Keratinocyte (primary cell): ENCODE measurements around the gene WT1. TPM values are rescaled to one million over a fixed set of nuclear protein-coding genes. Genes with fewer than 3 reads are reported as not detected.
"Not testable (repeated sequence)": the region's sequence is repeated elsewhere in the genome, so short reads cannot be mapped to it uniquely, and the experiment has no call there.

Experiments used
- DNase-seq: peaks from one replicate; pipeline ENCODE4 v3.0.0-alpha.2; 2011; ENCODE audit warnings: low read depth, missing footprints, low spot score
- FAIRE-seq: peaks from 2 replicates; lab custom pipeline; 2011; peaks lifted over from hg19 to GRCh38; lab: Jason Lieb, UNC
- H2AFZ ChIP-seq: 2 replicates; pipeline ENCODE4 v1.6.0; 2012; ENCODE audit warnings: low read length, control low read depth, inconsistent platforms; ENCODE audit not compliant: control insufficient read depth
- H3K27ac ChIP-seq: 2 replicates; pipeline ENCODE4 v1.5.1; 2011; ENCODE audit warnings: low read length; ENCODE audit not compliant: control insufficient read depth, insufficient read depth
- H3K27me3 ChIP-seq: 3 replicates; pipeline ENCODE4 v1.6.0; 2011; ENCODE audit warnings: low read length; ENCODE audit not compliant: control insufficient read depth, insufficient read depth; ENCODE audit errors: extremely low read depth
- H3K36me3 ChIP-seq, 2 experiments: 2 replicates in 1 of 2; 3 replicates in 1 of 2; pipeline ENCODE4 v1.5.1; 2011; ENCODE audit warnings: low read length in 2 of 2, mild to moderate bottlenecking in 1 of 2; ENCODE audit not compliant: control insufficient read depth in 2 of 2, insufficient read depth in 2 of 2; ENCODE audit errors: extremely low read depth in 1 of 2
- H3K4me1 ChIP-seq: 3 replicates; pipeline ENCODE4 v1.5.1; 2011; ENCODE audit warnings: low read length; ENCODE audit not compliant: control insufficient read depth, insufficient read depth; ENCODE audit errors: extremely low read depth
- H3K4me2 ChIP-seq: 3 replicates; pipeline ENCODE4 v1.6.0; 2011; ENCODE audit warnings: low read depth, low read length; ENCODE audit not compliant: control insufficient read depth, insufficient read depth; ENCODE audit errors: extremely low read depth
- H3K4me3 ChIP-seq, 3 experiments: fragments of 200-600 bp in 1 of 3; sonication (generic) in 1 of 3; 2 replicates in 2 of 3; 3 replicates in 1 of 3; pipeline ENCODE4 v1.5.1; 2011 to 2016; ENCODE audit warnings: low read length in 3 of 3, mild to moderate bottlenecking in 3 of 3, control low read depth in 2 of 3, inconsistent platforms in 1 of 3, low read depth in 1 of 3, mixed read lengths in 1 of 3, mixed run types in 1 of 3, moderate library complexity in 1 of 3; ENCODE audit not compliant: control insufficient read depth in 2 of 3, insufficient read depth in 2 of 3; ENCODE audit errors: extremely low read depth in 1 of 3
- H3K79me2 ChIP-seq: 2 replicates; pipeline ENCODE4 v1.6.0; 2012; ENCODE audit warnings: low read length; ENCODE audit not compliant: control insufficient read depth, insufficient read depth
- H3K9ac ChIP-seq: 3 replicates; pipeline ENCODE4 v1.6.0; 2011; ENCODE audit warnings: low read length; ENCODE audit not compliant: control insufficient read depth, insufficient read depth; ENCODE audit errors: extremely low read depth
- H3K9me1 ChIP-seq: 3 replicates; pipeline ENCODE4 v1.6.0; 2011; ENCODE audit warnings: low read length; ENCODE audit not compliant: control insufficient read depth, insufficient read depth; ENCODE audit errors: extremely low read depth
- H3K9me3 ChIP-seq: 2 replicates; pipeline ENCODE4 v1.5.1; 2012; ENCODE audit warnings: low read depth, low read length; ENCODE audit not compliant: control insufficient read depth
- H4K20me1 ChIP-seq: 3 replicates; pipeline ENCODE4 v1.6.0; 2011; ENCODE audit warnings: low read length; ENCODE audit not compliant: control insufficient read depth, insufficient read depth; ENCODE audit errors: extremely low read depth
- EZH2 ChIP-seq: IDR thresholded peaks from one replicate; pipeline ENCODE4 v1.6.1; 2012; ENCODE audit warnings: inconsistent platforms, mild to moderate bottlenecking, low read length, moderate library complexity
- dilution Hi-C: fragments of 300-500 bp; cut with MboI; formaldehyde crosslinking; loops from one replicate; pipeline ENCODE4 v1.7.0; 2020; ENCODE audit warnings: low sequenced_read_pairs; ENCODE audit not compliant: extremely low pct_ligation_motif_present
- polyA plus RNA-seq, 5 experiments: library from polyadenylated mRNA; depleted of rRNA in 3 of 5; stranded (reverse) in 3 of 5; stranded (forward) in 1 of 5; unstranded in 1 of 5; fragments of >200 nt; gene quantifications; 1 replicate in 1 of 5; 2 replicates in 3 of 5; 3 replicates in 1 of 5; pipeline versions ENCODE4 v1.2.1 to v1.2.3, GENCODE V29; 2011 to 2012; ENCODE audit warnings: missing spikeins in 2 of 5, low read depth in 1 of 5, low replicate concordance in 1 of 5
- TF ChIP-seq, protein P1 (sequence below), 3 experiments: IDR thresholded peaks in 1 of 3; conservative IDR thresholded peaks in 1 of 3; optimal IDR thresholded peaks in 1 of 3; 2 replicates in 2 of 3; 3 replicates in 1 of 3; pipeline versions ENCODE3 to v1.5.1; 2011; ENCODE audit warnings: low read length in 3 of 3, mild to moderate bottlenecking in 3 of 3, moderate library complexity in 2 of 3, control low read depth in 1 of 3, inconsistent platforms in 1 of 3; ENCODE audit not compliant: insufficient read depth in 2 of 3; ENCODE audit errors: extremely low read depth in 1 of 3

Gene WT1
- polyA plus RNA-seq, 1 donor (not counting 4 experiments of a cell fraction or from before 2014, with no cell fraction given), result not detected

DNA sequence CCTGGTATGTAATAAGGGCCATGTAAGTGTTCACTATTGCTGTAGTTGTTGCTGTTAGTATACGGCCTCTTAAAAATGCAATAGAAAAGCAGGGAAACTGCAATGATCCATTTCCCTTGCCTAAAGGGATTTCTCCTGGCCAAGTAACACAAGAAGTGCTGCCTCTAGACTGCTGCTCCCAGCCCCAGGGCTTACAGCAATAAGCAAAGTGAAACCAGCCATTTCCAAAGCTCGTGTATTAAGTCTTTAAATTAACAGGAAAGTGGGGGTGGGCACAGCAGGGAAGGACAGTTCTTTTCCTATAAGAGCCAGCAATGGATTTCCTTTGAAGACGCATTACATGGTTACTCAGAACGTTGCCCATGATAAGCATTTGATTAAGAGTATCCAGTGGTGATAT is 36.9 kb upstream of the WT1 start:
- DNase-seq (no peak), FAIRE-seq (no peak)
- Histone ChIP-seq H3K4me1 (no peaks in the 10 kb centered on the region), H3K4me3 (no peak overlapping the region), H3K27me3 (no peaks in the 10 kb centered on the region), H3K9me3 (no peaks in the 10 kb centered on the region), H3K9me1 (no peaks in the 10 kb centered on the region), H3K36me3 (no peaks in the 10 kb centered on the region), H3K27ac (no peak overlapping the region), H3K9ac (no peak overlapping the region), H2AFZ (no peak overlapping the region), H3K4me2 (no peak overlapping the region), H4K20me1 (no peaks in the 10 kb centered on the region), H3K79me2 (no peaks in the 10 kb centered on the region)
- TF ChIP-seq, protein P1, sequence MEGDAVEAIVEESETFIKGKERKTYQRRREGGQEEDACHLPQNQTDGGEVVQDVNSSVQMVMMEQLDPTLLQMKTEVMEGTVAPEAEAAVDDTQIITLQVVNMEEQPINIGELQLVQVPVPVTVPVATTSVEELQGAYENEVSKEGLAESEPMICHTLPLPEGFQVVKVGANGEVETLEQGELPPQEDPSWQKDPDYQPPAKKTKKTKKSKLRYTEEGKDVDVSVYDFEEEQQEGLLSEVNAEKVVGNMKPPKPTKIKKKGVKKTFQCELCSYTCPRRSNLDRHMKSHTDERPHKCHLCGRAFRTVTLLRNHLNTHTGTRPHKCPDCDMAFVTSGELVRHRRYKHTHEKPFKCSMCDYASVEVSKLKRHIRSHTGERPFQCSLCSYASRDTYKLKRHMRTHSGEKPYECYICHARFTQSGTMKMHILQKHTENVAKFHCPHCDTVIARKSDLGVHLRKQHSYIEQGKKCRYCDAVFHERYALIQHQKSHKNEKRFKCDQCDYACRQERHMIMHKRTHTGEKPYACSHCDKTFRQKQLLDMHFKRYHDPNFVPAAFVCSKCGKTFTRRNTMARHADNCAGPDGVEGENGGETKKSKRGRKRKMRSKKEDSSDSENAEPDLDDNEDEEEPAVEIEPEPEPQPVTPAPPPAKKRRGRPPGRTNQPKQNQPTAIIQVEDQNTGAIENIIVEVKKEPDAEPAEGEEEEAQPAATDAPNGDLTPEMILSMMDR (optimal IDR thresholded peaks at IDR 0.05 in 1 of 3, IDR thresholded peaks at IDR 0.05 in 1 of 3, conservative IDR thresholded peaks at IDR 0.05 in 1 of 3; ENCODE audit: extremely low read depth in 1 of 3, insufficient read depth in 2 of 3, low read length in 3 of 3), result no peak
- TF ChIP-seq EZH2, result no peak
- dilution Hi-C loops, result no loop called here

DNA sequence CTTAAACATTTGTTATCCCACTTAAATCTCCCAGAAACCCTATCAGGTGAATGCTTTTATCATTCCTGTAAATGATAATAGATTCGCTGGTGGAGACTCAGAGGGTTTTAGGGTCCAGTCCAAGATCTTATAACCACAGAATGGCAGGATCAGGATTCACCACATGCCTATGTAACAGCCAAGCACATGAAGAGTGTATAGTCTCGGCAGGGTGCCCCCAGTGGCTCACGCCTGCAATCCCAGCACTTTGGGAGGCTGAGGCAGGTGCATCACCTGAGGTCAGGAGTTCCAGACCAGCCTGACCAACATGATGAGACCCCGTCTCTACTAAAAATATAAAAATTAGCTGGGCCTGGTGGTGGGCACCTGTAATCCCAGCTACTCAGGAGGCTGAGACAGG is 36.2 kb upstream of the WT1 start:
- H3K27me3 ChIP-seq, H2AFZ ChIP-seq, H3K9me1 ChIP-seq, H3K79me2 ChIP-seq, H3K27ac ChIP-seq, DNase-seq, H3K4me1 ChIP-seq, FAIRE-seq, H3K9ac ChIP-seq, H4K20me1 ChIP-seq, H3K9me3 ChIP-seq, dilution Hi-C loops, H3K4me2 ChIP-seq, H3K36me3 ChIP-seq, H3K4me3 ChIP-seq: not testable (repeated sequence)

DNA sequence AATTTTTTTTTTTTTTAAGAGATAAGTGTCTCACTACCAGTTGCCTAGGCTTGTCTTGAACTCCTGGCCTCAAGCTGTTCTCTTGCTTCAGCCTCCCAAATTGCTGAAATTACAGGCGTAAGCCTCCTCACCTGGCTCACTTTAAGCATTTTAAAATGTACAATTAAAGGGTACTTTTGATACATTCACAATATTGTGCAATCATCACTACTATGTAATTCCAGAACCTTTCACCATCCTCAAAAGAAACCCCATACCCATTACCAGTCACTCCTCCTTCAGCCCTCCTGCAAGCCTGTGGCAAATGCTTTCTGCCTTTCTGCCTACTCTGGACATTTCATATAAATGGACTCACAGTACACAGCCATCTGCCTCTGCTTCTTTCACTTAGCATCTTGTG is 34.5 kb upstream of the WT1 start:
- Histone ChIP-seq H2AFZ (no peak overlapping the region), H3K36me3 (no peaks in the 10 kb centered on the region), H3K27me3 (no peaks in the 10 kb centered on the region), H3K27ac (no peak overlapping the region), H3K4me3 (no peak overlapping the region), H3K4me1 (no peaks in the 10 kb centered on the region), H3K4me2 (no peak overlapping the region), H3K79me2 (no peaks in the 10 kb centered on the region), H3K9ac (no peak overlapping the region), H3K9me3 (no peaks in the 10 kb centered on the region), H3K9me1 (no peaks in the 10 kb centered on the region), H4K20me1 (no peaks in the 10 kb centered on the region)
- TF ChIP-seq, protein P1 (optimal IDR thresholded peaks at IDR 0.05 in 1 of 3, IDR thresholded peaks at IDR 0.05 in 1 of 3, conservative IDR thresholded peaks at IDR 0.05 in 1 of 3; ENCODE audit: extremely low read depth in 1 of 3, insufficient read depth in 2 of 3, low read length in 3 of 3), result no peak
- TF ChIP-seq EZH2, result no peak
- dilution Hi-C loops, result no loop called here
- FAIRE-seq (no peak), DNase-seq (no peak)
